Esophagus muscularis mucosa (tissue), 4 donors: ENCODE data around the gene GARIN5B. TPM values are rescaled to one million over a fixed set of nuclear protein-coding genes. Genes with fewer than 3 reads are reported as not detected.

Experiments
- DNase-seq: peaks from one replicate; pipeline ENCODE4 v3.0.0-alpha.2; 2017; ENCODE audit errors: extremely low spot score
- H3K27ac ChIP-seq, 4 donors: fragments of 200-600 bp; sonication (generic); replicated peaks in 1 of 4; 1 replicate in 3 of 4; 2 replicates in 1 of 4; pipeline ENCODE4 v1.5.1; 2016 to 2019; ENCODE audit warnings: mild to moderate bottlenecking in 1 of 4
- H3K27me3 ChIP-seq, 4 donors: fragments of 200-600 bp; sonication (generic); one replicate each; pipeline versions ENCODE4 v1.5.1 to v1.6.0; 2016 to 2019
- H3K36me3 ChIP-seq, 4 donors: fragments of 200-600 bp; sonication (generic); one replicate each; pipeline ENCODE4 v1.5.1; 2016 to 2019
- H3K4me1 ChIP-seq, 4 donors: fragments of 200-600 bp; sonication (generic); one replicate each; pipeline ENCODE4 v1.5.1; 2016 to 2019
- H3K4me3 ChIP-seq, 4 donors: fragments of 200-600 bp; sonication (generic); 1 replicate in 2 of 4; 2 replicates in 2 of 4; pipeline ENCODE4 v1.5.1; 2016 to 2019; ENCODE audit warnings: mild to moderate bottlenecking in 4 of 4, moderate library complexity in 1 of 4
- H3K9me3 ChIP-seq, 4 donors: fragments of 200-600 bp; sonication (generic); 1 replicate in 3 of 4; 2 replicates in 1 of 4; pipeline ENCODE4 v1.5.1; 2016 to 2019
- EP300 ChIP-seq: sonication (generic); formaldehyde crosslinking; IDR thresholded peaks from one replicate; pipeline ENCODE4 v1.6.1; 2017; ENCODE audit warnings: antibody characterized with exemption
- POLR2A ChIP-seq: fragments of 450-650 bp; IDR thresholded peaks from one replicate; pipeline ENCODE4 v1.6.1; 2017; ENCODE audit warnings: antibody characterized with exemption, moderate library complexity, mild to moderate bottlenecking, low read depth
- POLR2AphosphoS5 ChIP-seq, 2 donors: sonication (generic); formaldehyde crosslinking; IDR thresholded peaks; one replicate each; pipeline ENCODE4 v1.6.1; 2017; ENCODE audit warnings: antibody characterized with exemption in 2 of 2
- WGBS: methylation state at CpG from one replicate; pipeline ENCODE4 v1.1.5; 2018; 5-methylcytosine and 5-hydroxymethylcytosine counted together
- intact Hi-C: fragments of 100-400 bp; cut with DNase I; formaldehyde crosslinking; loops from one replicate; pipeline ENCODE4 v1.15.1; 2023
- total RNA-seq, 4 donors: library from RNA; depleted of rRNA; stranded (reverse); fragments of >200 nt; gene quantifications; one replicate each; pipeline versions ENCODE4 v1.1.0 to v1.2.1, GENCODE V29; 2016
- TF ChIP-seq, protein P1 (sequence below), 3 experiments: fragments of 200-600 bp in 2 of 3; fragments of 450-650 bp in 1 of 3; sonication (generic) in 2 of 3; IDR thresholded peaks; one replicate each; pipeline ENCODE4 v1.5.1; 2017 to 2019; ENCODE audit warnings: antibody characterized with exemption in 3 of 3, mild to moderate bottlenecking in 2 of 3, moderate library complexity in 1 of 3

Gene GARIN5B
- total RNA-seq, 4 donors from 2014 or later, result not detected

DNA sequence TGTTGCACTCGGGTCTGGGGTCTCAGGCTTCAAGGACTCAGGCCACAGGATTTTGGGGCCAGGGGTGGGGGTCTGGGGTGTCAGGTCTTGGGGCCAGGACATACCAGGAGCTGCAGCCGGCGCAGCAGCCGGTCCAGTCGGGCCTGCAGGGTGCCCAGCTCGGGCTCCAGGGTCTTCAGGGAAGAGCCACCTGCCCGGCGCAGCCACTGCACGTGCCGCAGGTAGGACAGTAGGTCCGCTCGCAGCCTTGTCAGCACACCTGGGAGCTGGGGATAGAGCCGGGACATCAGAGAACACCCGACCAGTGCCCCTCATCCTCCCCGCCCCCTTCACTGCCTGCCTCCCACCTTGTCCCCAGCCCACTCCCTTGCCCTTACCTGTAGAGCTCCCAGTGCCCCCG is 5.0 kb upstream of the GARIN5B start:
- intact Hi-C loops, result no loop called here
- no peak for TF ChIP-seq EP300
- TF ChIP-seq, protein P1, sequence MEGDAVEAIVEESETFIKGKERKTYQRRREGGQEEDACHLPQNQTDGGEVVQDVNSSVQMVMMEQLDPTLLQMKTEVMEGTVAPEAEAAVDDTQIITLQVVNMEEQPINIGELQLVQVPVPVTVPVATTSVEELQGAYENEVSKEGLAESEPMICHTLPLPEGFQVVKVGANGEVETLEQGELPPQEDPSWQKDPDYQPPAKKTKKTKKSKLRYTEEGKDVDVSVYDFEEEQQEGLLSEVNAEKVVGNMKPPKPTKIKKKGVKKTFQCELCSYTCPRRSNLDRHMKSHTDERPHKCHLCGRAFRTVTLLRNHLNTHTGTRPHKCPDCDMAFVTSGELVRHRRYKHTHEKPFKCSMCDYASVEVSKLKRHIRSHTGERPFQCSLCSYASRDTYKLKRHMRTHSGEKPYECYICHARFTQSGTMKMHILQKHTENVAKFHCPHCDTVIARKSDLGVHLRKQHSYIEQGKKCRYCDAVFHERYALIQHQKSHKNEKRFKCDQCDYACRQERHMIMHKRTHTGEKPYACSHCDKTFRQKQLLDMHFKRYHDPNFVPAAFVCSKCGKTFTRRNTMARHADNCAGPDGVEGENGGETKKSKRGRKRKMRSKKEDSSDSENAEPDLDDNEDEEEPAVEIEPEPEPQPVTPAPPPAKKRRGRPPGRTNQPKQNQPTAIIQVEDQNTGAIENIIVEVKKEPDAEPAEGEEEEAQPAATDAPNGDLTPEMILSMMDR (IDR thresholded peaks at IDR 0.05), result no peak
- no peak for TF ChIP-seq POLR2AphosphoS5 (IDR thresholded peaks at IDR 0.05)
- no peak for TF ChIP-seq POLR2A
- no peaks in the 10 kb centered on the region for H3K9me3 ChIP-seq
- no peaks in the 10 kb centered on the region for H3K36me3 ChIP-seq
- WGBS, result 67% methylated on average over 1 of the region's 16 CpGs
- peaks cover 5 to 79% (median 41%) of the 10 kb centered on the region in 4 donors for H3K27me3 ChIP-seq
- H3K4me3 ChIP-seq, result no peak overlapping the region
- DNase-seq, result no peak
- H3K4me1 ChIP-seq, result peaks cover 13 to 22% (median 21%) of the 10 kb centered on the region in 4 donors
- H3K27ac ChIP-seq, result no peak overlapping the region

GRCh38 chr19:55366790-55367189 is 3.7 kb upstream of the GARIN5B start:
- H3K4me3 ChIP-seq, result no peak overlapping the region
- no peak for DNase-seq
- 80% methylated on average over 3 of the region's 3 CpGs for WGBS
- H3K9me3 ChIP-seq, result no peaks in the 10 kb centered on the region
- TF ChIP-seq POLR2A (no peak), EP300 (no peak), POLR2AphosphoS5 (IDR thresholded peaks at IDR 0.05) (no peak)
- TF ChIP-seq, protein P1 (IDR thresholded peaks at IDR 0.05), result no peak
- peaks cover 13 to 22% (median 21%) of the 10 kb centered on the region in 4 donors for H3K4me1 ChIP-seq
- no peak overlapping the region for H3K27ac ChIP-seq
- H3K36me3 ChIP-seq, result no peaks in the 10 kb centered on the region
- intact Hi-C loops, result no loop called here
- H3K27me3 ChIP-seq, result peaks cover 5 to 78% (median 28%) of the 10 kb centered on the region in 4 donors

- Histone ChIP-seq H3K4me3 (no peak overlapping the region), H3K36me3 (no peaks in the 10 kb centered on the region), H3K4me1 (peaks cover 13 to 22% (median 21%) of the 10 kb centered on the region in 4 donors), H3K27ac (no peak overlapping the region), H3K27me3 (peaks cover 5 to 78% (median 24%) of the 10 kb centered on the region in 4 donors), H3K9me3 (no peaks in the 10 kb centered on the region)
- TF ChIP-seq POLR2AphosphoS5 (IDR thresholded peaks at IDR 0.05) (no peak), EP300 (no peak), POLR2A (no peak)
- TF ChIP-seq, protein P1 (IDR thresholded peaks at IDR 0.05), result no peak
- intact Hi-C loops, result no loop called here
- DNase-seq, result no peak
- WGBS, result 90% methylated on average over 12 of the region's 19 CpGs
Measured at GRCh38 chr19:55365964-55366363, 2.9 kb upstream of the GARIN5B start.

GRCh38 chr19:55365245-55365644 is 2.2 kb upstream of the GARIN5B start:
- H3K27ac ChIP-seq, result no peak overlapping the region
- peaks cover 13 to 19% (median 17%) of the 10 kb centered on the region in 4 donors for H3K4me1 ChIP-seq
- intact Hi-C loops, result no loop called here
- H3K9me3 ChIP-seq, result no peaks in the 10 kb centered on the region
- no peak overlapping the region for H3K4me3 ChIP-seq
- 84% methylated on average over 8 of the region's 8 CpGs for WGBS
- no peak for DNase-seq
- H3K36me3 ChIP-seq, result no peaks in the 10 kb centered on the region
- TF ChIP-seq POLR2AphosphoS5 (IDR thresholded peaks at IDR 0.05) (no peak), EP300 (no peak), POLR2A (no peak)
- TF ChIP-seq, protein P1 (IDR thresholded peaks at IDR 0.05), result no peak
- H3K27me3 ChIP-seq, result peaks cover 5 to 78% (median 17%) of the 10 kb centered on the region in 4 donors
